HG03558 (cell line): ENCODE data around the gene RALA.
"Not testable (repeated sequence)": the region's sequence is repeated elsewhere in the genome, so short reads cannot be mapped to it uniquely, and the experiment has no call there.

Source experiments
- ATAC-seq: cut with Tn5 transposase; IDR thresholded peaks from one replicate; pipeline ENCODE4 v1.9.1; 2021; ENCODE audit warnings: moderate number of reproducible peaks; ENCODE audit not compliant: unreplicated experiment; ENCODE audit errors: extremely low read depth

RALA gene

DNA sequence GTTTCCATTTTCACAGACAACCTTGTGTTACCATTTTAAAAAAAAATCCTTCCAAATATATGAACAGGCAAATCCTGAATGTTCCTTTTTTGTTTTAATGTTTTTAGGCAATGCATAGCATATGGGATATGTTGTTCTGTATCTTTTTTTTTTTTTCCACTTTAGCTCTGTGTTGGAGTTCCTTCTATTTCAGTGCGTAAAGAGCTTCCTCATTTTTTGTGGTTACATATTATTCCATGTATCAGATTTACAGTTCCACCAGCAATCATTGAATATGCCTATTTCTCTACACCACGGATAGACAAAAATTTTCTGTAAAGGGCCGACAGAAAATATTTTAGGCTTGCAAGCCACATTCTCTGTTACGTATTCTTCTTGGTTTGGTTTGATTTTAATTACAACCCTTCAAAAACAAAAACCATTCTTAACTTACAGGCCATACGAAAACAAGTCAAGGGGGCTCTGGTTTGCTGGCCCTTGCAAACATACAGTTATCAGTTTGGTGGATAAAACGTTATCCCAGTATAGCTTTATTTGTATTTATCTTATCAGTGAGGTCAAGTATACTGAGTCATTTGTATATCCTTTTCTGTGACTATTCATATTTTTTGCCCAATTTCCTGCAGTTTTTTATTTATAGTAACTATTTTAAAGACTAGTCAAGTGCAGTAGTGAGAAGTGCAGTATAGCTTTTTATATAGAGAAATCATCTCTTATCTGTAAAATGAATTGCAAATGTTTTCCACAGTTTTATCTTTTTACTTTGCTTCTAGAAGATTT lies 55.7 kb downstream of the RALA start:
- ATAC-seq: no peak

DNA sequence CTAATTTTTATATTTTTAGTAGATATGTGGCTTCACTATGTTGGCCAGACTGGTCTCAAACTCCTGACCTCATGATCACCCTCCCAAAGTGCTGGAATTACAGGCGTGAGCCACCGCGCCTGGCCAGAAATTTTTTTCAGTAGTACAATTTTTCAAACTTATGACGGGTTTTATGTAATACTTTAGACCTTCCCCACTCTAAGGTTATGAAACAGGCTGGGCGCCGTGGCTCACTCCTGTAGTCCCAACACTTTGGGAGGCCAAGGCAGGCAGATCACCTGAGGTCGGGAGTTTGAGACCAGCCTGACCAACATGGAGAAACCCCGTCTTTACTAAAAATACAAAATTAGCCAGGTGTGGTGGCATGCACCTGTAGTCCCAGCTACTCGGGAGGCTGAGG lies 56.5 kb downstream of the RALA start:
- not testable (repeated sequence) for ATAC-seq

DNA sequence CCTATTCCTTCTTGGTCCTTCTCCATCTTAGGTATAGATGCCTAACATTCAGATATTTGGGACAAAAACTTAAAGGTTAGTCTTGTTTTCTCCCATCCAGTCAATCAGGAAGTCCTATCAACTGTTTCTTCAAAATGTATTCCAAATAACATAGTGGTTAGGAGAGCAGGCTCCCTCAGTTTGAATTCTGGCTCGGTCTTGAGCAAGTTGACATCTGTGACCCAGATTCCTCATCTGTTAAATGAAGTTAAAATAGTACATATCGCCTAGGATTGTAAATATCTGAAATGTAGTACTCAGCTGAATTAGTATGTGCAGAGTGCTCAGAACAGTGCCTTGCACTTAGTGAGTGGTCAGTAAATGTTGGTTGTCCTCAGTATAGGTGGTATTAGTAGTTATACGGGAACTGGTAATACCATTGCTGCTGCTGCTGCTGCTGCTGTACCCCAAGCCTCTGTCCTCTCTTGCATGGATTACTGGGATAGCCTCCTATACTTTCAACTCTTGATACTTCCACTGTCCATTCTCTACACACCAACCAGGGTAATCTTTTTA lies 58.6 kb downstream of the RALA start:
- no peak for ATAC-seq

DNA sequence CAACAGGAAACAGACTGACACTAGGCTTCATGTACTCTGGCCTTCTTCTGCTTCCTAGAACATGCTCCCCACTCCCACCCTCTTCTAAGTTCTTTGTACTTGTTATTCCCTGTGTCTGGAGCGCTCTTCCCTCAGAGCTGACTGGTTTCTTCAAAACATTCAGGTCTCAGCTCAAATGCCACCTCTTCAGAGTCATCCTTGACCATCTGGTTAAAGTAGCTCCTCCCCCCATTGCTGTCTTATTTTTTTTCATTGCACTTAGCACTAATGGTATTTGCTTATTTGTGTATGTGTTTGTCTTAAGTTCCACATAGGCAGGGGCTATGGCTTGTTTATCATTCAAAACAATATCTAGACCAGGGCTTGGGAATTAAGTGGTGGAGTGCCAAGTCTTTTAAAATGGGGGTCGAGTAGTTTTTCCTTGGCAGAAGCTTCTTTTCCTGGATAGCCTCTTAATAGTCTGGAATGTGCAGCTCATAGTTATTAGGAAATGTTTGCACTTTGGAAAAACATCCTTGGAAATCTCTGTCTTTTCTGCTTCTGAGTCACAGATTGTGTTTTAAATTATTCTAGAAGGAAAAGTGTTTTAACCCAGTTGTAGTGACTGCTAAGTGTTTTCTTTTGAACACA lies 60.0 kb downstream of the RALA start:
- no peak for ATAC-seq

DNA sequence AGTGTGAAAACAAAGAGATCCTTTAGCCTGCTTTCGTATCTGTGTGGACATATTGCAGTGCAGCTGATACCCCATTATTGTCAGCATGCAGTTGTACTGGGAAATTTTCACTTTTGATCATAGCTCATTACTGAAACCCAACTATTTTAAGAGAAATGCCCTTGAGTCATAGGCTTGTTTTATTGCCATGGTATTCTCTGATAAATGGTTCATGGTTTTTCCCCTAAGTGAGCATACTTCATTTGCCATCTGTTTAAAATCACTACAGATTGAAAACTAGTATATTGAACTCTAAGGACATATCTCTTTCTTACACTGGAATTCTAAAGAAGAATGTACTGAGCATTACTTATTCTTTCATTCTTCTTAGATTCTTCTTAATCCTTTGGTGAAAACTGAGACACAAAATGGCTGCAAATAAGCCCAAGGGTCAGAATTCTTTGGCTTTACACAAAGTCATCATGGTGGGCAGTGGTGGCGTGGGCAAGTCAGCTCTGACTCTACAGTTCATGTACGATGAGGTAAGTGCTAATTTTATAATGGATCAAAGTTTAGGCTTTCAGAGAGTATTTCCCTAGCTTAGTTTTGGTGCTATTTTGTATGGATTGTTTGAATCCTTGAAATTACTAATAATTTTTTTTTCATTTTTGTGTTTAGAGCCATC lies 63.0 kb downstream of the RALA start:
- ATAC-seq: peak; percentile 73

DNA sequence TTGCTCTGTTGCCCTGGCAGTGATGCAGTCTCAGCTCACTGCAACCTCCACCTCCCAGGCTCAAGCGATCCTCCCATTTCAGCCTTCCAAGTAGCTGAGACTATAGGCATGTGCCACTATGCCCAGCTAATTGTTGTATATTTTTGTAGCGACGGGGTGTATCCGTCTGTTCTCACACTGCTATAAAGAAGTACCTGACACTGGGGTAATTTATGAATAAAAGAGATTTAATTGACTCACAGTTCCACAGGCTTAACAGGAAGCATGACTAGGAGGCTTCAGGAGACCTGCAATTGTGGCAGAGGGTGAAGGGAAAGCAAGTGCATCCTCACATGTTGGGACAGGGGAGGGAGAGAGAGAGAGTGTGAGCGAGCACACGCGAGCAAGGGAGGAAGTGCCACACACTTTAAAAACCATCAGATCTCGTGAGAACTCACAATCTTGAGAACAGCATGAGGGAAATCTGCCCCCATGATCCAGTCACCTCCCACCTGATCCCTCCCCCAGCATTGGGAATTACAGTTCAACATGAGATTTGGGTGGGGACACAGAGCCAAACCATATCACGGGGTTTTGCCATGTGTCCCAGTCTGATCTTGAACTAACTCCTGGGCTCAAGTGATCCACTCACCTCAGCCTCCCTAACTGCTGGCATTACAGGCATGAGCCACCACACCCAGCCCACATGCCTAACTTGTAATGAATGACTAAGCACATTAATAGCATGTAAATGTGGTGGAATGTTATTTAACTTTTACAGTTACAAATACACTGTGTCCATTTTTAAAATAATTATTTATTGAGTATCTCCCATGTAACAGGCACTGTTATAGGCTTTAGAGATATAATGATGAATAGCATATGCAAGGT lies 65.5 kb downstream of the RALA start:
- ATAC-seq: no peak

DNA sequence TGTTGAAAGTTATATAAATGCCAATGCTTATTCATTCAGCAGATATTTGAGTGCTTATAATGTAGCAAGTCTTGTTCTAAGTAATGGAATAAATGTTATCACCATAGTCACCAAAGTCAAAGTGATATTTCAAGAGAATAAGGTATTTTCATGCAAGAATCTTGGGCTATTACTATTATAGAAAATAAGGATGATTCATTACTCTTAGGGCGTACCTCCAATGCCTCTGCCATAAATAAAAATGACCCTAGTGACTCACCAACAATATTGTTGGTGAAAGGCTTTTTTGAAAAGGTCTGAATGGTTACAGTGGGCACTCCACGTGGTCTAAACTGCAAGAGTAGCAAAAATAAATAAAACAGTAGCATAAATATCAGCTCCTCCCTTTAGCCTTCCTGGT lies 68.4 kb downstream of the RALA start:
- no peak for ATAC-seq

DNA sequence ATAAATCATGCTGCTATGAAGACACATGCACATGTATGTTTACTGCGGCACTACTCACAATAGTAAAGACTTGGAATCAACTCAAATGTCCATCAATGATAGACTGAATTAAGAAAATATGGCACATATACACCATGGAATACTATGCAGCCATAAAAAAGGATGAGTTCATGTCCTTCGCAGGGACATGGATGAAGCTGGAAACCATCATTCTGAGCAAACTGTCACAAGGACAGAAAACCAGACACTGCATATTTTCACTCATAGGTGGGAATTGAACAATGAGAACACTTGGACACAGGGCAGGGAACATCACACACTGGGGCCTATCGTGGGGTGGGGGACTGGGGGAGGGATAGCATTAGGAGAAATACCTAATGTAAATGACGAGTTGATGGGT lies 69.7 kb downstream of the RALA start:
- not testable (repeated sequence) for ATAC-seq

DNA sequence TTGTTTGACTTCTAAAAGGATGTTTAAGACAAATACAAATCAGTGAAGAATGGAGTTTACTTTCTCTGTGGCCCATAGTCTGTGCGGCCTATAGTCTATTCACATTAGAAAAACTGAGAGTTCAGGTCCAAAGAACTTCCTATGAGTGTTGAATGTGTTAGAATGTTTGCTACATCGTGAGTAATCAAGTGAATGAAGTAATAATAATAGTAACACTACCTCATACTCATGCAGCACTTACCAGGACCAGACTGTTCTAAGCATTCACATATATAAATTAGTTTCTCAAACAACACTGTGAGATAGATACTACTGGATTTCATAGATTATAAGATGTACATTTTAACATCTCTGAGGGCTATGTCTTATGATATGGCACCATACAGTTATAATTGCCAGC lies 70.4 kb downstream of the RALA start:
- ATAC-seq: no peak

DNA sequence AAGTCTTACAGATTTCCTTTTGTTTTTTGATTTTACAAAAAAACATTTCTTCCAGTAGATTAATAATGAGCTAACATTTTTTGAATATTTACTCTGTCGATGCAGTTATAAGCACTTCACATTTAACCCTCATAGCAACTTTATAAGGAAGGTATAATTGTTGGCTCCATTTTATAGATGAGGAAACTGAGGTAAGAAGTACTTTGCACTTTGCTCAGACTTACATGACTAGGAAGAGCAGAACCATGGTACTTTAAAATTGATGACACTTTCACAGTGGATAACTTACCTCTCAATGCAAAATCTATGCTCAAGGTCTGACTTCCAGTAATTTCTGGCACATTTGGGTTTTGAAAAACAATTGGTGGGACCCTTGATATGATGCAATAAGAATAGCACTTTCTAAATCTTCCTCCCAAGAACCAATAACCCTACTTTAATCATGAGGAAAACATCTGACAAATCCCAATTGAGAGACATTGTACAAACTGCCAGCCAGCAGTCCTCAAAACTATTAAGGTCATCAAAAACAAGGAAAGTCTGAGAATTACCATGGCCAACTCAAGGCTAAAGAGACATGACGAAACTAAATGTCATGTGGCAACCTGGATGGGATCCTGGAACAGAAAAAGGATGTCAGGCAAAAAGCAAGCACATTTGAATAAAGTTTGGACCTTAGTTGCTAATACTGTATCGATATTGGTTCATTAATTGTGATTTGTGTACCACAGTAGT lies 72.6 kb downstream of the RALA start:
- no peak for ATAC-seq

DNA sequence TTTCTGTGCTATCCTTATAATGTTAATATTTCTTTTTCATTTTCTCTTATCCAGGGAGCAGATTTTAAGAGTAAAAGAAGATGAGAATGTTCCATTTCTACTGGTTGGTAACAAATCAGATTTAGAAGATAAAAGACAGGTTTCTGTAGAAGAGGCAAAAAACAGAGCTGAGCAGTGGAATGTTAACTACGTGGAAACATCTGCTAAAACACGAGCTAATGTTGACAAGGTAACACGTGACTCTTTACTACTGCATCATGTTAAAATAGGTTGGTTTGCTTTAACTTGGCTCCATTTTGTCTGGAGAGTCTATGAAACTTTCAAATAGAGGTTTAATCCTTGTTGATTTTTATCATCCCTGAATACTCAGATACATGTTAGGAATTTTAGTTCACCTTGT lies 73.3 kb downstream of the RALA start:
- no peak for ATAC-seq

DNA sequence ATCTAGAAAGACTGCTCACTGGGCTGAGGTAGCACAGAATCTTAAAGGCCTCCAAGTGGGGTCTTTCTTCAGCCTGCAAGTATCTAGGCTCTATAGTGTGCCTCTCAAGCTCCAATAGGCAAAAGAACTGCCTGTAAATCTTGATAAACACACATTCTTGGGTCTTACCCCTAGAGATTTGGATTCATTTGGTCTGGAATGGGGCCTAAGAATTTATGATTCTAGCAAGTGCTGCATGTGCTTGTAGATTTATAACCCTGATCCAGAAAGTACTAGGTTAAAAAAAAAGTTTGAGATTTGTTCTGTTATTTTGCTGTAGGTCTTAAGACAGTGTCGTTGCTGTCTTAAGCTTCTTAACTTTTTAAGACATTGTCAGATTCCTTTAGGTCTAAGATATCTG lies 74.1 kb downstream of the RALA start:
- ATAC-seq: no peak

DNA sequence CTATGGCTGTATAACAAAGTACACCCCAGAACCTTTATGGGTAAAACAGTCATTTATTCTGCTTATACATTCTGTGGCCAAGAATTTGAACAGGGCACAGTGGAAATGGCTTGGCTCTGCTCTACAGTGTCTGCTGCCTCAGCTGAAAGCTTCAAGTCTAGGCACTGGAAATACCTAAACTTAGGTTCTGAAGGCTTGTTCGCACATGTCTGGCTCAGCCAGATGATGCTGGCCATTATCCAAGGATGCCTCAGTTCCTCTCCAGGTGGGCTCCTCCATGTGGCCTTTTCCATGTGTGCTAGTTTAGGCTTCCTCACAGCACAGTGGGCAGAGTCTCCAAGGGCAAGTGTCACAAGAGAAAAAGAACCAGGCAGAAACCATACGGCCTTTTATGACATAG lies 76.8 kb downstream of the RALA start:
- no peak for ATAC-seq

DNA sequence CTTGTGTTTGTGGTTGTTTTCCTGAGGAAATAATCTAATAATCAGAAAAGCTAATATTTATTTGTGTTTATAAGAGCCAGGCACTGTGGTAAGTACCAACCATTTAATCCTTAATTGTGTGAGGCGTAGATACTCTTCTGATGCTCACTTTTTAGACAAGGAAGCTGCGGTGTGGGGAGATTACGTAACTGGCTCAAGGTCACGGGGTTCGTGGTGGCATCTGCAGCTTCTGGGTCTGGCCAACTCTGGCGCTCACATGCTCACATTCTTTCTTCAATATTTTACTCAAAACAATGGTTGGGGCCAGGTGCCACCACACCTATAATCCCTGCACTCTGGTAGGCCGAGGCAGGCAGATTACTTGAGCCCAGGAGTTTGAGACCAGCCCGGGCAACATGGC lies 77.6 kb downstream of the RALA start:
- ATAC-seq: no peak

DNA sequence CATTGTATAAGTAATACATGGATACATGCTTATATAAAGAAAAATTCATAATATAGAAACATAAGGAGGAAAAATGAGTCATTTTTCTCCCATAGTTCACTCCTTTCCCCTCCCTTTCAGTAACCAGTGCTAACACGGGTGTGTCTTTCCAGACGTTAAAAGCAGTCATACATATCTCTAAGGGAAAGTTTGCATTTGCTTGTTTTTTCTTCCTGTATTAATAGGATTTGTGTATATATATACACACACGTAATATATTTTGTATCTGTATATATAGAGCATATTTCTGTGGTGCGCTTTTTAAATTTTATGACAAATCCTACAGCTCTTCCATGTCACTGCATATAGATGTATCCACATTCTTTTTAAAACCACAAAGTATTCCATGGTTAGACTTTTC lies 78.8 kb downstream of the RALA start:
- ATAC-seq: no peak

DNA sequence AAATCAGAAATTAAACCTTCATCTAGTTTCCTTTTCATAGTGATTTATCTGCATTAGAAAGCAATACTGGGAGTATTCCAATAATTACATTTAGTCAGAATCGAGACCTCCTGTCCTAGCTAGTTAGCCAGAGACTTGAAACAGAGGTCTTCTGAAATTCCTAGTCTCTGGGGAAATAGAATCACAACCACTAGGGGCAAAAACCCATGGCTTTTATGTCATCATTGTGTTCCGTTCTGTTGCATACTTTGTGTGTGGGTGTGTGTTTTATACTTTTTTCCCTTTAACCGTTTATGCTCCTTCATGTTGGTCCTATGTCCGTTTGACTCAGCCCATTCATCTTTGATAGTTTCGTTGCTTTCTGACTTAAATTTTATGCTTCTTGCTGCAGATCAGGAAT lies 79.8 kb downstream of the RALA start:
- no peak for ATAC-seq

DNA sequence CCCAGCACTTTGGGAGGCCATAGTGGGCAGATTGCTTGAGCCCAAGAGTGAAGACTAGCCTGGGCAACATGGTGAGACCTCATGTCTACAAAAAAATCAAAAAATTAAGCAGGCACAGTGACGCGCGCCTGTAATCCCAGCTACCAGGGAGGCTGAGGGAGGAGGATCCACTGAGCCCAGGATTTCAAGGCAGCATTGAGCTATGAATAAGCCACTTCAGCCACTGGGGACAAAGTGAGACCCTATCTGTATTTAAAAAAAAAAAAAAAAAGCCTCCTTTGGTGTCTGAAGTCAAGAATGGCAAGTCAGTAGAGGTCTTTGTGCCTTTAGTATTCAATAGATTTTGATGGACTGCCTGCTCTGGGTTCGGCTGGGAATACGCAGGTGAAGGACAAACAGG lies 85.7 kb downstream of the RALA start:
- ATAC-seq: no peak

DNA sequence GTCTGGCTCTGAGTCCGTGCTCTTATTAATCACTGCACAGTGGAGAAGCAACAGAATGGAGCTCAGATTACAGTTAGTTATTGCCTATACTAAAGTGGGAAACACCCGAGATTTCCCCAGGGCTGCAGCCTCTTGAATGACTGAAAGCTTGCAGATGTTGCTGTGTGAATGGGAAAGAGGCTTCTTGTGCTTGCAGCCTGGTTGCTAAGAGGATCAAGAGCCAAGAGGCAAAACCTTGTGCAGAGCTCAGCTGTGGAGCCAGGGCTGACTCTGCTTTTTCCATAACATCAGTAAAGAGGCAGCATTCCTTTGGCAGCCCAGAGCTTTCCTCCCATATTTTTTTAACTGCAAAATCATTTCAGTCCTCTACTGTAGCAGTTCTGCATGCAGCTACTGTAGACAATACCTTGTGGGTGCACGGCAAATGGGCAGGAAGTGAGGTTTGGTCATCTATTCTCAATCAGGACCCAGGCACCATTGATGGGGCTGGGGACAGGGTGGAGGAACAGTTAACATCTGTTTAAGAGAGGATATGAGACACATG lies 86.5 kb downstream of the RALA start:
- ATAC-seq: no peak

DNA sequence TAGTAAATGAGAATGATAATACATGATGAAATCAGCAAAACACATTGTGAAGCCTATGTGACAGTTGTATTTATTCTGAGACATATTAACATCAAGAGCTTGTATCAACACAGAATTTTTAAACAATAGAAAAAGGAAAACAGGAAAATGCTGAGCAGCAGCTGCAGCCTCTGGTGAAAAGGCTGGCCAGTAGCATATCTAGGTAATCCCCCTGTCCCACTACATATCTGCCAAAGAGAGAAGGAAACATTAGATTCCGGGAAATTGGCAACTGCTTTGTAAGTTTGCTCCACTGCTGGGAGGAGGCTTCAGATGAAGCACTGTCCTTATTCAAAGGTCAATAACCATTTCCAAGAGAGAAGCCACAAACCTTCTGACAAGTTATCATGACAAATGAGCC lies 89.4 kb downstream of the RALA start:
- no peak for ATAC-seq
